Ecto neural progenitor cell (in vitro differentiated cells): ENCODE results near the gene BRAF.
"Not testable (repeated sequence)": the region's sequence is repeated elsewhere in the genome, so short reads cannot be mapped to it uniquely, and the experiment has no call there.

ENCODE experiments used
- DNase-seq: peaks from one replicate; pipeline ENCODE4 v3.0.0-alpha.2; 2018; ENCODE audit warnings: low spot score

BRAF gene

DNA sequence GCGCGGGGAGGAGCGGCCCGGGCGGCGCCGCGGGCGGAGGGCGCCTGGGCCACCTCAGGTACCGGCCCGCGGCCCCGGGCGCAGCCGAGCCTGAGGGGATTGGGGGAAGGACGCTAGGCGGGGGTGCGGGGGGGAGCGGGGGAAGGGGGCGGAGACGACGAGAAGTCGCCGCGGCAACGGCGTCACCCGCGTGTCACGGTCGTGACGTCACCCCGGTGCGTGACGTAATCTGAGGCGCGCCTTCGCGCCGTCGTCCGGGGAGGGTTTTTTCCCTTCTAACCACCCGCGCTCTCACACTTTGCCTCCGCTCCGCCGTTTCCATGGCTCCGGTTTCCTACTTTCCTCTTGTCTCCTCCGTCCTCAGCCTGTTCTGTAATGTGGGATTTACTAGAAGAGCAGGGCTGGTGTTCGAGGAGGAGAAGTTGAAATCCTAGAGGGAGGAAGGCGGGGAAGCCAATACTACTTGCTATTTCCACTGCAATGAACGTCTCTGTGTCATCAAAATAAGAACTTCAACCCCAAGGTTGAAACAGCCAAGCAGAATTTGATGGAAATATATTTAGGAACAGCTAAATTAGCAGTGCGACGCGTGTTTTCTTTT, at the start of gene BRAF:
Gene BRAF (minus strand): TSS at position 109 of the 601 bp plus-strand sequence. CDS start 226 bp downstream, outside the sequence.
- DNase-seq, result peak; percentile 96

DNA sequence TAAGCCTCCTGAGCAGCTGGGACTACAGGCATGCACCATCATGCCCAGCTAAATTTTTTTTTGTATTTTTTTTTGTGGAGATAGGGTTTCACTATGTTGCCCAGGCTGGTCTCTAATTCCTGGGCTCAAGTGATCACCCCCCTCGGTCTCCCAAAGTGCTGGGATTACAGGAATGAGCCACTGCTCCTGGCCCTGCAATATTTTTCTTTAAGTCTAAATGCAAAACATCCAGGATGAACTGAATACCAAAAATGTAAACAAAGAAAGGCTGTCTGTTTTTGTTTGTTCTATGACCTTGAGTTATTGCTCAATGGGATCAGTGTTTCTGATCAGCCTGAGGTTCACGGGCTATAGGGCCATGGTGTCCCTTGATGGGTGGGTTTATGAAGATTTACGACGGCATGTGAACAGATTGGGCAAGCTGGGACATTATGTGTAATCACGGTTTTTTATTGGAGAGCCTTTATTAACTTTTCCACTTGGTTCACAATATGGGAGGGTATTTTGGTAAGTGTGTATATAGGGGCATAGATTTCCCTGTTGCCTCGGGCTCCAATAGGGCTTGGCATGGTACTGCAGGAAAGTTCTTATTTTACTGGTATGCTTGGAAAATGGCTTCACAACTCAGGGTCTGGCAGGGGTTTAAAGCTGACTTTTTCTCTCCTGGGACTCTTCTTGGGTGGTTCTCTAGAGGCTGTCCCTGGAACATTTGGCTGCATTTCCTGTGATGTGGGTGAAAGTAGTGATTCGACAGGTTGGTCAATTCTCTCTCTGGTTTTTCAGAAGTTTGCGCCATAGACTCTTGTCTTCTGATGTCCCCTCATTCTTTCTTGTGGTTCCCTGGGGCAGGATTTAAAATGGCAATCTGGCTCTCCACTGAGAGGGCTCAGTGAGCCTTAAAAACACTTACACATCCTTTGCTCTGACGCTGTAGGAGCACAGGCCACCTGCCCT, 48.4 kb upstream of the BRAF start:
- no peak for DNase-seq

DNA sequence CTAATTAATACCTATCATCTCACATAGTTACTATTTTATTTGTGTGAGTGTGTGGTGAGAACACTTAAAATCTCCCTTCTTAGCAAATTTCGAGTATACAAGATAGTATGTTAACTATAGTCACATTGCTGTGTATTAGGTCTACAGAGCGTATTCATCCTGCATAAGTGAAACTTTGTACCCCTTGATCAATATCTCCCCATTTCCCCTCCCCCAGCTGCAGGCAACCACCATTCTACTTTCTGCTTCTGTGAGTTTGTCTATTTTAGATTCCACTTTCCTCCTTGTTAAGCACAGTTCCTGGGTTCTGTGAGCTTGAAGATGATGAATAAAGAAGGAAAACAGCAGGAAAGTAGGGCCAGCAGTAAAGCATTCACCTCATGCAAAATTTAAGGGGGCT, 47.6 kb upstream of the BRAF start:
- DNase-seq, result no peak

DNA sequence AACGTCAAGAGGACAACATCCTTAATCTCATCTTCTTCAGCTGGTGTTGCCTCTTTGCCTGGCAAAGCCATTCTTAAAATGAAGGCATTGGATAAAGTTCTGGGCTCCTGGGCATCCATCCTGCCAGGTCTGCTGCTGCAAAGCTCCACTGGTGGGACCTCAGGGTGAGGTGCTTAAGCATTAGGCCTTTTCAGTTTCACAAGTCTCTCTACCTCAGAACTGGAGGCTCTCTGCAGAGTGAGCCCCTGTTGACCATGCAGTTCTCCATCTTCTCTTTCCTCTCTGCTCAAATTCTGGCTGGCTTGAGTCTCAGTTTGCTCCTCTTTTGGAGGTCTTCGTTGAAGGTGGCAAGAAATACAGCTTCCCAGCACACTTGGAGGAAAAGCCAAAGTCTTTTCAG, 42.7 kb upstream of the BRAF start:
- DNase-seq, result no peak

DNA sequence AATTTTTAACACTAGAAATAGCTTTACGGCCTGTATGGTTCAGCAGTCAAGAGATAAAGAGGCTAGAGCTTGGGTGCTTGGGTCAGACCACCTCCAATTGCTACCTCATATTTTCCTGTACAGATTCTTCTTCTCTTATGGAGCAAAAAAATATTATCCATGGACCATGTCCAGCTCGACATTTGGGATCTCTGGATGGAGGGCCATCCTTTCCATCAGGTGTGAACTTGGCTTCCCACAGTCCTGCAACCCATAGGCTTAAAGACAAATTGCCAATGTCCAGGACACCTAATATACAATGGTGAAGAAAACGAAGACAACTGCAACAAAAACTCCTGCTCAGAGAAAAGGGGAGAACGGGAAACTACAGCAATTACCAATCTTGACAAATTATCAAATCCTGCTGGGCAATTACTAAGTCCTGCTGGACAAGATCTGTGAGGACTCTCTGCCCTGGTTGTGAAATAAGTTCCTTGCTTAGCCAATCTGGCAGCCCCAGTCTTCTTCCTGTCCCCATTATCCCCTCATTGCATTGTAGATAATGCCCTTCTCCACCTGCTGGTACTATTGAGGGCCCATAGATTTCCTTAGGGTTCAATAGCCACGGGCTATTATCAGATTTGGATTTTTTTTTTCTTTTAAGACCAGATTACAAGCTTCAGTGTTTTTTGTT, 42.0 kb upstream of the BRAF start:
- no peak for DNase-seq

DNA sequence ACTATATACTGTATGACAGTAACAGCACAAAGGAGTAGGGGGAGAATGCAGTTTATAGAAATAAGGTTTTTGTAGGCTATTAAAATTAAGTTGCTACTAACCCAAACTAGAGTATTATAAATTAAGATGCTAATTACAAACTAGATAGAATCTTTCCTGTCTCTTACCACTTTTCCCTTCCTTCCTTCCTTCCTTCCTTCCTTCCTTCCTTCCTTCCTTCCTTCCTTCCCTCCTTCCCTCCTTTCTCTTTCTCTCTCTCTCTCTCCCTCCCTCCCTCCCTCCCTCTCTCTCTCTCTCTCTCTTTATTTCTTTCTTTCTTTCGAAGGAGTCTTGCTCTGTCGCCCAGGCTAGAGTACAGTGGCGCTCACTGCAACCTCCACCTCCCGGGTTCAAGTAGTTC, 36.4 kb upstream of the BRAF start:
- no peak for DNase-seq

DNA sequence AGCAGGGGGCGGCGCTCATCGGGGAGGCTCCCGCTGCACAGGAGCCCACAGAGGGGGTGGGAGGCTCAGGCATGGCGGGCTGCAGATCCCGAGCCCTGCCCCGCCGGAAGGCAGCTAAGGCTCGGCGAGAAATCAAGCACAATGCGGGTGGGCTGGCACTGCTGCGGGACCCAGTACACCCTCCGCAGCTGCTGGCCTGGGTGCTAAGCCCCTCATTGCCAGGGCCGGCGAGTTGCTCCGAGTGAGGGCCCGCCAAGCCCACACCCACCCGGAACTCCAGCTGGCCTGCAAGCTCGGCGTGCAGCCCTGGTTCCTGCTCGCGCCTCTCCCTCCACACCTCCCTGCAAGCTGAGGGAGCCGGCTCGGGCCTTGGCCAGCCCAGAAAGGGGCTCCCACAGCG, 32.3 kb upstream of the BRAF start:
- DNase-seq, result not testable (repeated sequence)

DNA sequence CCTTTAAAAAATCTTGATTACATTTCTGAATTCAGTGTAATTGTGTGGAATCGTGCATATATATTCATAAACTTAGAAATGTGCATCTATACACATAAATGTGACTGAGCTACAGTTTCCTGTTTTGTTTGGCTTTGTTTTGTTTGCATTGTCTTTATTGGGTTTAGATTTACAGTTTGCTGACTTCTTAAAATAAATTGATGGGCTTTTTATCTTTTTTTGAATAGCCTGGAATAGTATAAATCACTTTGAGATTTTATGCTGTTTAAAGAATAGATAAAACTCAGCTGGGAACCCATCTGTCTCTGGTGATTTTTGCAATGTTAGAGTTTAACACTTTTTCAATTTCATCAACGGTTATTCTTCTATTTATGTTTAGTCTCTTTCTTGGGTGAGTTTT, 21.2 kb upstream of the BRAF start:
- DNase-seq, result no peak

DNA sequence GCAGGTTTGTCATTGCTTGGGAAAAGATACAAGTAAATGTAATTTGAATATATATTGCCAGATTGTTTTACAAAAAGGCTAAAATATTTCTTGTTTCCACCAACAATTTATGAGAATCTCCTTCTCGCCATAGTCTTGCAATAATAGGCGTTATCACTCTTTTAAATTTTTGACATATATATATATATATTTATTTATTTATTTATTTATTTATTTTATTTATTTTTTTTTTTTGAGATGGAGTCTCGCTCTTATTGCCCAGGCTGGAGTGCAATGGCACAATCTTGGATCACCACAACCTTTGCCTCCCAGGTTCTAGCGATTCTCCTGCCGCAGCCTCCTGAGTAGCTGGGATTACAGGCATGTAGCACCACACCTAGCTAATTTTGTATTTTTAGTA, 17.5 kb upstream of the BRAF start:
- not testable (repeated sequence) for DNase-seq

DNA sequence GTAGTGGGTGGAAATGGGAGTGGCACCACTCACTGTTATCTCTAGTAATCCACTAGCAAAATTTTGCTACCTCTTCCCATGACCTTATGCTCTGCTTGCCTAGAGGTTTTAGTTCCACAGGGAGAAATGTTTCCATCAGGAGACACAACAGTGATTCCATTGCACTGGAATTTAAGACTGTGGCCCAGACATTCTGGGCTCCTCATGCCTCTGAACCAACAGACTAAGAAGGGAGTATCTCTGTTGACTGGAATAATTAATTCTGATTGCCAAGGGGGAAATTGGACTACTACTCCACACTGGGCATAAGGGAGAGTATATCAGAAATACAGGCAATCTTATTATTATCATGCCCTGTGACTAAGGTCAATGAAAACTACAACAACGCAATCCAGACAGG, 16.2 kb upstream of the BRAF start:
- DNase-seq, result no peak

DNA sequence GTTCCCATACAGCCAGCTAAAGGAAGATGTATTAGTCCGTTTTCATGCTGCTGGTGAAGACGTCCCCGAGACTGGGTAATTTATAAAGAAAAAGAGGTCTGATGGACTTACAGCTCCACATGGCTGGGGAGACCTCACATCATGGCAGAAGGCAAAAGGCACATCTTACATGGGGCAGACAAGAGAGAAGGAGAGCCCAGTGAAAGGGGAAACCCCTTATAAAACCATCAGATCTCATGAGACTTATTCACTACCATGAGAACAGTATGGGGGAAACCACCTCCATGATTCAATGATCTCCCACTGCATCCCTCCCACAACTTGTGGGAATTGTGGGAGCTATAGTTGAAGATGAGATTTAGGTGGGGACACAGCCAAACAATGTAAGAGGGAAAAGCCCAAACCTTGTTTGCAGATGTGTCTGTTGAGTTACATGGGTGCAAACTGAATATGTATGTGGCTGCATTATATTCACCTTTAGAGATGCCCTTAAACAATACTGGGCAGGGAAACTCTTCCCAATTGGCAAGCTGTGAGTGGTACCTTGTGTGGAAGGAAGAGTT, 13.1 kb upstream of the BRAF start:
- DNase-seq, result no peak

DNA sequence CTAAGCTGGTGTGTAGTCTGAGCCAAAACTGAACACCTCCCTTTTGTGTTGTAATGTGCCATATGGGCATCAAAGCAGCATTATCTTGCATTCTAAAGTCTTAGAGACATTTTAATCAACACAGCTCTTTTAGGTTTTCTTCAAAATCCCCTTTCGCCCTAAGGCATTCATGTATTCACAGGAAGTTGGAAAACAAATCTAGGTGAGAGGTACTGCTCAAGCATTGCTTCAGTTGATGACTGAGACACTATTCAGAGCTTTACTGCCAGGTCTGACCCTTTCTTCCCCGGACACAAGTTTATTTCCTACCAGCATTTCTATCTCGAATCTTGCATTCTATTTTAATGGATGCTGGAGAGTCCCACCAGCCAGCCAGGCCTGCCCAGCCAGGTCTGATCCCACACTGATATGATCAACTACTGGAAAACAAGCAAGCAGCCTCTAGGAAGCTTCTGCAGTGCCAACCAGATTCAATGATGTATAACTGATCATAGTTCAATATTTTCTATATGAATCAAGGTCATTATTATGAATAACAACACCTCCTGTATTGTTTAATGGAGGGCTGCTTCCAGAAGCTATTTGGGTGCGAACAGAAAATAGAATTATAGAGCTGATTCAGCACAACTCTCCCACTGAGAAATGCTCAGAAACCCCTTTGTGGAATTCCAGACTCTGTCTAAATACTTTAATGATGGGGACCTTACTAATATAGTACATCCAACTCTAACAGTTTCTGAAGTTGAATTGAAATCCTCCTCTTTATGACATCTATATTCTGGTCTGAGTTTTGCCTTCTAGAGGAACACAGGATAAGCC, 4.0 kb upstream of the BRAF start:
- no peak for DNase-seq

DNA sequence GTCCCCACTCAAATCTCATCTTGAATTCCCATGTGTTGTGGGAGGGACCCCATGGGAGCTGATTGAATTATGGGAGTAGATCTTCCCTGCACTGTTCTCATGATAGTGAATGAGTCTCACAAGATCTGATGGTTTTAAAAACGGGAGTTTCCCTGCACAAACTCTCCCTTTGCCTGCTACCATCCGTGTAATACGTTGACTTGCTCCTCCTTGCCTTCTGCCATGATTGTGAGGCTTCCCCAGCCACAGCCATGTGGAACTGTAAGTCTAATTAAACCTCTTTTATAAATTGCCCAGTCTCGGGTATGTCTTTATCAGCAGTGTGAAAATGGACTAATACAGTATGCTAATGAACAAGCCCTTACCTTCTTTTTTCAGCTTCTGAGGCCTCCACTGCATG, 3.2 kb upstream of the BRAF start:
- DNase-seq, result not testable (repeated sequence)

DNA sequence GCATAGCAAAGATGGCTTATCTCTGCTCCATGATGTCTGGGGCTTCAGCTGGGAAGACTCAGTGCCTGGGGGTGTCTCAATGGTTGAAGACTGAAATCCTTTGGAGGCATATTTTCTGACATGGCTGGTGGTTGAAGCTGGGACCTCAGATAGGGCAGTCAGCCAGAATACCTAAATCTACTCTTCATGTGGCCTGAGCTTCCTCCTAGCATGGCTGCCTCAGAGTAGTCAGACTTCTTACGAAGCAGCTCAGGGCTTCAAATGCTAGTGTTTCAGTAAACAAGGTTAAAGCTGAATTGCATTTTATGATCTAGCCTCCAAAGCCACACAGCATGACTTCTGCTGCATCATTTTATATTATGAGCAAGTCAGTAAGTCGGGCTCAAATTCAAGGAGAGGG, 2.6 kb upstream of the BRAF start:
- no peak for DNase-seq

DNA sequence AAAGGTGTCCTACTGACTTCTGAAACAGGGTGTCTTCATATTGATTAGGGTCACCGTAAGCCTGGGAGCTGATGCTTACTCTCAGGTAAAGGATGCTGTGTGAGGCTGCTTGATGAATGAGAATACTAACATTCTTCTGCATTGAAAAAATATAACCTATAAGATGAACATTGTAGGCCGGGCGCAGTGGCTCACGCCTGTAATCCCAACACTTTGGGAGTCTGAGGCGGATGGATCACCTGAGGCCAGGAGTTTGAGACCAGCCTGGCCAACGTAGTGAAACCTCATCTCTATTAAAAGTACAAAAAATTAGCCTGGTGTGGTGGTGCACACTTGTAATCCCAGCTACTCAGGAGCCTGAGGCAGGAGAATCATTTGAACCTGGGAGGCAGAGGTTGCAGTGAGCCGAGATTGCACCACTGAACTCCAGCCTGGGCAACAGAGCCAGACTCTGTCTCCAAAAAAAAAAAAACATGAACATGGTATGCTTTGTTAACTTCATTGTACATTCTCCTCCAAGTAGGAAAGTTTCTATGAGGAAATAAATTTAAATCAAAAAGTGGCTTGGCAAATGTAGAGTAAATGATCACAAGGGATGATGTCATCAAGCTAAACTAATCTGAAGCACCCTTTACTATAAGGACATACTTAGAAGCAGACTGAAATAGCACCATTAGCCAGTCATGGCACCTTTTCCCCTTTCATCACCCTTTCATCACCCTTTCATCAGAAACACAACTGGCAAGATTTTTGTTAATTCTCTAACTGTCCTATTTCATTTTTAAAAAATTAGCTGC, 1.5 kb upstream of the BRAF start:
- no peak for DNase-seq

DNA sequence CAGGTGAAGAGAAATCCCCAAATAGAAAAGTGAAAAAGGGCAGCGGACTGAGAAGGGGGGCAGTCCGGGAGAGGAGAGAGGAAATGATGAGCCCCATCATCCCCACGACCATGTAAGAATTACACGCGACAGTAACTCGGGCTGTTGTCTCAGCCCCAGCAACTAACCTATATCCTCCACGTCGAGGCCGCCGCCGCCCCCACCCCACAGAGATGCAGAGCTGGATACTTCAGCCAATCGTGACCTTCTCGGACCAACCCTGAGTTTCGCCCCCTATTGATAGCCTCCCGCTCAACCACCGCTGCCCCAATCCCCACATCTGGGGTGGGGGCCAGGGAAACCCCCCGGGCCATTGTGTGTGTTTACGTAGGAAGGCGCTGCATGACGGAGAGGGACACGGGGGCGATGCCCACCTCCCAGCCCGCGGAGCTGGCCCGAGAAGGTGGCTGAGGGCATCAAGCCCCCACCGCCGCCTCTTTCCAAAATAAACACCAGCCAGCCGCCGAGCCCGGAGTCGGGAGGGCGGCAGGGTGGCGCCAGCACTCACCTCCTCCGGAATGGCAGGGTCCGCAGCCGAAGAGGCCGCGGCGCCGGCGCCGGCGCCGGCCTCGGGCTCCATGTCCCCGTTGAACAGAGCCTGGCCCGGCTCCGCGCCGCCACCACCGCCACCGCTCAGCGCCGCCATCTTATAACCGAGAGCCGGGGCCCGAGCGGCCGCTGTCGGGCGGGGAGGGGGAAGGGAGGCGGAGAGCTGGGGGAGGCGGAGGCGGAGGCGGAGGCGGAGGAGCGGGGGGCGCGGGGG, 509 bp downstream of the BRAF start:
- peak; percentile 87 for DNase-seq

DNA sequence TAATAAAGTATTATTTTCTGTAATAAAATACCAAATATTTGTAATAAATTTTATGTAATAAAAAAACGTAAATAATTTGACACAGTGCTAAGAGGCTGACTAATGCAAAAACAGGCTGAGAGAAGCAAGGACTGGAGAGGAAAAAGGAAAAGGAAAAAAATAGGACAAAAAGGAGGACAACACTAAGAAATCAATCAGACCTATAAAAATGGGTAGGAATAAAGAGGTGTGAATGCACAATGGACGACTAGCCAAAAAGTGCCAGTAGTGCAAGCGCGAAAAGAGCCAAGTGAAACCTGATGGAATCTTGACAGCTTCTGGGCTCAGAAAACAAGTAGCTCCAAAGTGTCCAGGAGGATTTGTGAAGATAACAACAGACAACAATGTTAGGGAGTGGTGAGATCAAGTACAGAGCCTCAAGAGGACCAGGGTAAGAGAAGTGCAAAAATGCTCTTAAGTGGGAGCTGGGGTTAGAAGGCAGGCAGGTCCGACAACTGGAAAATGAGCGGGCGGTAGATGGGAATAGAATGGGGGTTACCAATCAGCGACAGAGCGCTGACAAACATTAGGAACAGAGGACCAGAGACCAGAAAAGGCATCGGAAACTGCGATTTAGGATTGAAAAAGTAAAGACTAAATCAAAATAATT, 1.2 kb downstream of the BRAF start:
- no peak for DNase-seq

DNA sequence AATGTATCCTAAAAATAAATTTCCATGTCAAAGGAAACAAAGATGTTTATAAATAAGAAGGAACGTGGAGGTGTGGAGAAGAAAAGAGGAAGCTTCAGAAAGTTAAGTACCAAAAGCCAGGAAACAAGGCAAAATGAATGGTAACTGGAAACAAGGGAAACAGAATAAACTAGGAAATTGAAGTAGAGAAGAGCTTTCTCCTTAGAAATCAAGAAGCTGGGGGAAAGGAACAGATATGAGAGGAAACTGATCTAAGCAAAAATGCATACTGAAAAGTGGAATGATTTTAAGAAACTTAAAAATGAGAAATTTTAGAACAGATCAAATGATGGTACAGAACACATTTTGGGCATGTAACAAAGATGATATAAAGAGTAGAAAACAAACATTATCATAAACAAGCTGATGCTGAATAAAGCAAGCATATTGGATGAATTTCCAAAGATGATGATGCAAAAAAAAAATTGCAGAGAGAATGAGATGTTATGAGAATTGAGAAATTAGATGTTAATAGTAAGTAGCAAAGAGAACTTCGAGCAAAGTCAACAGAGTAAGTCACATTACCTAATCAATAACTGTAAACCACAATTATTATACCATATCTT, 1.9 kb downstream of the BRAF start:
- no peak for DNase-seq

DNA sequence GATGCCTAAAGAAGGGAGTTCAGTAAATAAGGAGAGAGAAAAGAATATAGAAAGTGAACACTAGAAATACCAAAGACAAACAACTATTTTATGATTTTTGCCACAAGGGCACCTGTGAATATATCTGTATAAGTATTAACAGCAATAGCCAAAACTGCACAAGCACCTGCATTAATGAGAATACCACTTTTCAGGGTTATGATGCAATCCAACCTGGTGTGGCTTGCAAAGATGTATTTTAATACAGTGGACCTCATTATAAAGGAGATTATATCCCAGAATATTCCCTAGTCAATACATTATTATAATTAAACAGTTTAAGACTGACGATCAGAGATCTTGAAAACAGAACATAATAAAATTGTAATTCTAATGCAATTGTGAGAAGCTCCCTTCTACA, 4.0 kb downstream of the BRAF start:
- DNase-seq, result no peak
